Measurements from ENCODE around the gene MIPEP. TPM values are rescaled to one million over a fixed set of nuclear protein-coding genes. Genes with fewer than 3 reads are reported as not detected.

The MIPEP gene
- total RNA-seq, 2 donors from 2014 or later = 60.4 to 107 TPM

DNA sequence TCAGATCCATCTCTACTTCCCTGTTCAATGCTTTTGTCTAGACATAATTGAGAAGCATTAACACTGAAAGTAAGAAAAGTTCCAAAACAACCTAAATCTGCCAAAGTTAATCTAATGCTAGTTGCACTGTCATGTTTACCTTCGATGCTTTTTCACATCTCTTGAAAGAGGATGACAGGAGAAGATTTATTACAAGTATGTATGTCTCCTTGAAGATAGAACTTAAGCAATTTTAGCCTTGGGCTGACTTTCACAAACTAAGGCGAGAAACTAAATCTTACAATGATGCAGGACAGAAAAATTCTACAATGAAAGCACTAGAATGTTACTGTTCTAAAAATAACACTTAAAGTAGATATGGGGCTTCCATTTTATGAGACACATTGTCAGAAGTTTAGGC lies 64.0 kb downstream of the MIPEP start:
- H3K4me1 ChIP-seq = no peaks in the 10 kb centered on the region
- H3K36me3 ChIP-seq = no peaks in the 10 kb centered on the region
- H3K27me3 ChIP-seq = no peaks in the 10 kb centered on the region
- TF ChIP-seq, protein P1, sequence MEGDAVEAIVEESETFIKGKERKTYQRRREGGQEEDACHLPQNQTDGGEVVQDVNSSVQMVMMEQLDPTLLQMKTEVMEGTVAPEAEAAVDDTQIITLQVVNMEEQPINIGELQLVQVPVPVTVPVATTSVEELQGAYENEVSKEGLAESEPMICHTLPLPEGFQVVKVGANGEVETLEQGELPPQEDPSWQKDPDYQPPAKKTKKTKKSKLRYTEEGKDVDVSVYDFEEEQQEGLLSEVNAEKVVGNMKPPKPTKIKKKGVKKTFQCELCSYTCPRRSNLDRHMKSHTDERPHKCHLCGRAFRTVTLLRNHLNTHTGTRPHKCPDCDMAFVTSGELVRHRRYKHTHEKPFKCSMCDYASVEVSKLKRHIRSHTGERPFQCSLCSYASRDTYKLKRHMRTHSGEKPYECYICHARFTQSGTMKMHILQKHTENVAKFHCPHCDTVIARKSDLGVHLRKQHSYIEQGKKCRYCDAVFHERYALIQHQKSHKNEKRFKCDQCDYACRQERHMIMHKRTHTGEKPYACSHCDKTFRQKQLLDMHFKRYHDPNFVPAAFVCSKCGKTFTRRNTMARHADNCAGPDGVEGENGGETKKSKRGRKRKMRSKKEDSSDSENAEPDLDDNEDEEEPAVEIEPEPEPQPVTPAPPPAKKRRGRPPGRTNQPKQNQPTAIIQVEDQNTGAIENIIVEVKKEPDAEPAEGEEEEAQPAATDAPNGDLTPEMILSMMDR (IDR thresholded peaks at IDR 0.05) = no peak
- no peak overlapping the region for H3K27ac ChIP-seq
- DNase-seq (ENCODE audit: low spot score) = no peak
- H3K4me3 ChIP-seq = no peak overlapping the region
- H3K9me3 ChIP-seq = no peaks in the 10 kb centered on the region

DNA sequence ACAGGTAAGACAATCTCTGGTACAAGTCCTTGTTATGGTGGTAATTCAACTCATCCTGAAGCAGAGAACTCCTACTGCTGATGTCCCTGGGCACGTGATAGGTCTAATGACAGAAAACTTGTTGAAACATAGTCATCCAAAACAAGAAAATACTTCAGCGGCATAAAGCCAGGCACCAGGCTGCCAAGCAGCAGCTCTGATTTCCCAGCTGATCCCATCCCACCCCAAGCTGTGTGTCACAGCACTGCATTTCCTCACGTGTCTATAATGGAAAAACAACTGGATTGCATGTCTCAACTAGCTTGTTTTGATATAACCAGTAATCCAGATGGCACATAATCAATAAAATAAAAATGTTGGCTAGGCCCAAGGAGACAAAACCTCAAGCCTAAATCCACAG lies 64.8 kb downstream of the MIPEP start:
- H3K27ac ChIP-seq = no peak overlapping the region
- H3K4me3 ChIP-seq = no peak overlapping the region
- no peaks in the 10 kb centered on the region for H3K27me3 ChIP-seq
- no peak for DNase-seq (ENCODE audit: low spot score)
- H3K4me1 ChIP-seq = no peaks in the 10 kb centered on the region
- TF ChIP-seq, protein P1 (IDR thresholded peaks at IDR 0.05) = no peak
- H3K9me3 ChIP-seq = no peaks in the 10 kb centered on the region
- H3K36me3 ChIP-seq = no peaks in the 10 kb centered on the region

DNA sequence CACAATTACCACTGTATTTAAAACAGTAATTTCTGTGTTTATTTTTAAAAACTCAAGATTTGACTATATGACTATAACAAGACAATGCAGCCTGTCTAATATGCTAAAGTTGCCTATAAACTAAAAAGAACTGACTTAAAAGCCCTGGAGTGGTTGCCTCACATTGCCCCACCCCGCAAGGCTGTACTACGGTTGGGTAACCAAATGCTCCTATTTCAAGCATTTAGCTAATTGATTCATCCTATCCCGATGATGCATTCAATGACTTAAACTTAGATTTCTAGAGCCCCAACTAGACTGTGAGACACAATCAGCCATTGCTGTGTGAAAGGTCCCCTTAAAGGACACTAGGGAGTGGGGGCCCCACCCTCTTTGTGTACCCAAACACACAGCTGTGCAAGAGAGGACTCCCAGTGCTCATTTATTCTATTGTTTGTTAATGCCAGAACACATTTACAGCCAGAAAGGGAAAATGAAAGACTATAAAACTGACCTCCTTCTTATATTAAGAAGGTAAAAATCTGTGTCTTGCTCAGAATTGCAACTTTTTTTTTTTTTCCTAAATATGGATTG lies 66.9 kb downstream of the MIPEP start:
- H3K27ac ChIP-seq = no peak overlapping the region
- no peaks in the 10 kb centered on the region for H3K9me3 ChIP-seq
- no peak for DNase-seq (ENCODE audit: low spot score)
- no peaks in the 10 kb centered on the region for H3K36me3 ChIP-seq
- H3K27me3 ChIP-seq = no peaks in the 10 kb centered on the region
- TF ChIP-seq, protein P1 (IDR thresholded peaks at IDR 0.05) = no peak
- H3K4me3 ChIP-seq = no peak overlapping the region
- H3K4me1 ChIP-seq = no peaks in the 10 kb centered on the region

DNA sequence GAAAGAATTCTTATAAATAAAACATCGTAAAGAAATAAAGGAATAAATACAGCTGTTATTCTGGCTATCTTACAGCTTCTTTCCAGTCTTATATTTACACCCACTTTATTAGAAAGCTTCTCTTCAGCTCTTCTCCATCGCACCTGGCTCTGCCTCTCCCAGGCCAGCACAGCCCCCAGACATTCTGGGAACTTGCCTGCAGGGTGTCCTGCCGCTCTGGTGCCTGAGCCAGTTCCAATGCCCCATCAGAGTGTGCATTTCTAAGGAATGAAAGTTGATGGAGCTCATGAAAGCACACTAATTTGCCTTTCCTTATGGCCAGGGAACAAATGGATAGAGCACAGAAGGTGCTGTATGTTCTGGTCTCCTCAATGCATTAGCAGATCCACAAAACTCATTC lies 68.7 kb downstream of the MIPEP start:
- Histone ChIP-seq H3K27me3 (no peaks in the 10 kb centered on the region), H3K36me3 (no peaks in the 10 kb centered on the region), H3K4me3 (no peak overlapping the region), H3K27ac (no peak overlapping the region), H3K4me1 (no peaks in the 10 kb centered on the region), H3K9me3 (no peaks in the 10 kb centered on the region)
- TF ChIP-seq, protein P1 (IDR thresholded peaks at IDR 0.05) = no peak
- DNase-seq (ENCODE audit: low spot score) = no peak

GRCh38 chr13:23817830-23818229 lies 71.4 kb downstream of the MIPEP start:
- Histone ChIP-seq H3K9me3 (no peaks in the 10 kb centered on the region), H3K36me3 (no peaks in the 10 kb centered on the region), H3K4me3 (no peak overlapping the region), H3K4me1 (no peaks in the 10 kb centered on the region), H3K27me3 (no peaks in the 10 kb centered on the region), H3K27ac (no peak overlapping the region)
- no peak for DNase-seq (ENCODE audit: low spot score)
- TF ChIP-seq, protein P1 (IDR thresholded peaks at IDR 0.05) = no peak

DNA sequence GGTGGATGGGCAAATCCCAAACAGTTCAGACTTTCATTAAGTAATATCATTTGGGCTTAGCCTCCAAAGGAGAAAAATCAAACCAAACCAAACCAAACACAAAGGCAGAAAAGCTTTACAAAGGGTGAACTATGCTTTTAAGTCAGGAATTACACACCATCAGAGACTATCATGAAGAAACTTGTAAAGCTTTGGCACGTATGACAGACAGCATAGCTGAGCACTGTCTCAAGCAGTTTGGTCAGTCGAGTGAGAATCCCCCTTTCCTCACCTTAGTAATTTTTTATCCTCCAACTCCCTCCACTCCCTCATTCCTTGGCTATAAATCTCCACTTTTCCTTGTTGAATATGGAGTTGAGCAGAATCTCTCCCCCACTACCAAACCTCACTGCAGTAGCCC lies 72.1 kb downstream of the MIPEP start:
- H3K27ac ChIP-seq = no peak overlapping the region
- no peak overlapping the region for H3K4me3 ChIP-seq
- H3K9me3 ChIP-seq = no peaks in the 10 kb centered on the region
- no peaks in the 10 kb centered on the region for H3K4me1 ChIP-seq
- no peaks in the 10 kb centered on the region for H3K27me3 ChIP-seq
- no peaks in the 10 kb centered on the region for H3K36me3 ChIP-seq
- TF ChIP-seq, protein P1 (IDR thresholded peaks at IDR 0.05) = no peak
- no peak for DNase-seq (ENCODE audit: low spot score)
